Loucy (cell line): ENCODE data around the gene SPINK4.

ENCODE experiments used
- EZH2phosphoT487 ChIP-seq: fragments of 200-600 bp; IDR thresholded peaks from 2 replicates; pipeline ENCODE4 v1.6.1; 2018; ENCODE audit warnings: antibody characterized with exemption, mild to moderate bottlenecking, moderate library complexity, borderline replicate concordance
- TF ChIP-seq, protein P1 (sequence below): fragments of 200-600 bp; sonication (generic); conservative IDR thresholded peaks from 2 replicates; pipeline ENCODE4 v1.5.1; 2014; ENCODE audit warnings: mild to moderate bottlenecking, antibody characterized with exemption, low read length

DNA sequence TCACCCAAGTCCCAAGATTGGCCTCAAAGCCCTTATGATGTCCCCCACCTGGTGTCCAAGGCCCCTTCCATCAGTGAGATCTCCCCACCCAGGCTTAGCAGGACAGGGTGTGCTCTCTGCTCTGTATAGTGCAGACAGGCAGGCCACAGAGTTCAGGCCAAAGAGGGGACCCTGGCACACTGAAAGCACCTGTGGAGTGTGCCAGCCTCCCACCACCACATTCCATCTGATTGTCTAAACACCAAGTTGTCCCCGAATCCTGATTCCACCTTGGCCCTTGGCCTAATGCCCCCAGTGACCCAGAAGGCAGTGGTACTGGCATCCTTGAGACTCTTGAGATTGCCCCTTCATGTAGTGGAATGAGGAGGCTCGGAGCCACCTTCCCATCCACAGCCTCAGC is 5.4 kb downstream of the SPINK4 start:
- no peak for TF ChIP-seq EZH2phosphoT487
- TF ChIP-seq, protein P1, sequence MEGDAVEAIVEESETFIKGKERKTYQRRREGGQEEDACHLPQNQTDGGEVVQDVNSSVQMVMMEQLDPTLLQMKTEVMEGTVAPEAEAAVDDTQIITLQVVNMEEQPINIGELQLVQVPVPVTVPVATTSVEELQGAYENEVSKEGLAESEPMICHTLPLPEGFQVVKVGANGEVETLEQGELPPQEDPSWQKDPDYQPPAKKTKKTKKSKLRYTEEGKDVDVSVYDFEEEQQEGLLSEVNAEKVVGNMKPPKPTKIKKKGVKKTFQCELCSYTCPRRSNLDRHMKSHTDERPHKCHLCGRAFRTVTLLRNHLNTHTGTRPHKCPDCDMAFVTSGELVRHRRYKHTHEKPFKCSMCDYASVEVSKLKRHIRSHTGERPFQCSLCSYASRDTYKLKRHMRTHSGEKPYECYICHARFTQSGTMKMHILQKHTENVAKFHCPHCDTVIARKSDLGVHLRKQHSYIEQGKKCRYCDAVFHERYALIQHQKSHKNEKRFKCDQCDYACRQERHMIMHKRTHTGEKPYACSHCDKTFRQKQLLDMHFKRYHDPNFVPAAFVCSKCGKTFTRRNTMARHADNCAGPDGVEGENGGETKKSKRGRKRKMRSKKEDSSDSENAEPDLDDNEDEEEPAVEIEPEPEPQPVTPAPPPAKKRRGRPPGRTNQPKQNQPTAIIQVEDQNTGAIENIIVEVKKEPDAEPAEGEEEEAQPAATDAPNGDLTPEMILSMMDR: no peak
